Dermis microvascular lymphatic vessel endothelial cell (primary cell): ENCODE results near the gene CYFIP1. TPM values are rescaled to one million over a fixed set of nuclear protein-coding genes. Genes with fewer than 3 reads are reported as not detected.

Experiments used
- DNase-seq, 2 donors: peaks; one replicate each; pipeline versions ENCODE4 v3.0.0 to v3.0.0-alpha.2; 2010; ENCODE audit warnings: low read depth in 2 of 2
- total RNA-seq: library from RNA; depleted of rRNA; stranded (reverse); fragments of >200 nt; gene quantifications from 2 replicates; pipeline ENCODE4 v1.2.1, GENCODE V29; 2014

CYFIP1 gene
- total RNA-seq, 1 donor from 2014 or later: 78.9 TPM

DNA sequence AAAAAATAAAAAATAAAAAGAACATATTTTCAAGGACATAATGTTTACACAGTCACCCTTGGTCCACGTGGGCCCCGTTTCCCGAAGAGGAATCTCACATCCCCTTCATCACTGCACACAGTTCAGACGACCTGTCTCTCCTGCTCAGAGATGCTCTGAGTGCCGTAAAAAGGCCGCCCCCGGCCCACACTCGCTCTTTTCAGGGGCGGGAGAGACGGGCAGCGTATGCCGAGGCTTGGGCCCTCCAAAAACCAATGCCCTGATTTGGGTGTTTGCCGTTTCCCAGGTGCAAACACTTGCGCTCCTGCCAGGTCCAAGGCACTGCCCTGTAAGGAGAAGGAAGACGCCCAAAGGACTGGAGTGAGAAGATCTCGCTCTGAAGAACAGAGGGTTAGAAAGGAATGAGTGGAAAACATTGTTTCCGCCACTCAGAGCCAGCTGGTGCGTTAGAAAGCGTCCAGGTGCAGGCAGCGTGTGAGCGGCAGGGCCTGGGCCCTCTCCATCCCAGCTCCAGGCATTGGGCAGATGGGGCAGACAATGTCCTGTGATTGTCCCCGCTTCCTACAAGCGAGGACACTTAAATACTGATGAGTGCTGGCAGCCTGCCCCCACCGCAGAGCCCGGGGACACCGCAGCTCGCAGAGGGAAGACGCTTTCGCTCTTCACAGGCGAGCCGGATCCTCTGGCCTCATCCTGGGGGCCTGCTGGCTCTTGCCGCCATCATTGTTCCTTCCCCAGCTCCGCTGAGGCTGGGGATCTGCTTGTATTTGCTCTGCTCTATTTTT, 88.5 kb downstream of the CYFIP1 start:
- no peak for DNase-seq

- DNase-seq: no peak
These were observed 89.9 kb downstream of the CYFIP1 start for GRCh38 chr15:22890296-22890695.

- no peak for DNase-seq
These were observed 90.9 kb downstream of the CYFIP1 start for GRCh38 chr15:22889146-22889818.

DNA sequence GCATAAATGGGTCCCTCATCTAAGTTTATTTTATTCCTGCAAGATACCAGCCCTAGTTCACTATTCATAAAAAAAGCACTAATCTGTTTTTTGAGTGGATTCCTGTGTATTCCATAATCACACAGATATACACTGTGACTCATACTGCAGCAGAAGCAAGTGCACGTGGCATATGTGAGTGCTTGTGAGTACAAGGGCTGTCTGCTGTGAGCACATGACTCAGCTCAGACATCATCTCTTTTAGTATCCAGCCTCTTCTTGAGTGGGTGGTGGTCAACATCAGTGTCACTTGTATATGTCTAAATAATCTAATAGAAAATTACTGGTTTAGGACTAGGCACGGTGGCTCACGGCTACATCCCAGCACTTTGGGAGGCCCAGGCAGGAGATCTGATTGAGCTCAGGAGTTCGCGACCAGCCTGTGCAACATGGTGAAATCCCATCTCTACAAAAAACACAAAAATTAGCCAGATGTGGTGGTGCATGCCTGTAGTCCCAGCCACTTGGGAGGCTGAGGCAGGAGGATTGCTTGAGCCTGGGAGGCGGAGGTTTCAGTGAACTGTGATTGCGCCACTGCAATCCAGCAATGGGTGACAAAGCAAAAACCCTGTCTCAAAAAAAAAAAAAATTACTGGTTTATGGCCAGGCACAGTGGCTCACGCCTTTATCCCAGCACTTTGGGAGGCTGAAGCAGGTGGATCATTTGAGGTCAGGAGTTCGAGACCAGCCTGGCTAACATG, 91.9 kb downstream of the CYFIP1 start:
- peak in 1 of 2 donors; percentile 88 for DNase-seq

DNA sequence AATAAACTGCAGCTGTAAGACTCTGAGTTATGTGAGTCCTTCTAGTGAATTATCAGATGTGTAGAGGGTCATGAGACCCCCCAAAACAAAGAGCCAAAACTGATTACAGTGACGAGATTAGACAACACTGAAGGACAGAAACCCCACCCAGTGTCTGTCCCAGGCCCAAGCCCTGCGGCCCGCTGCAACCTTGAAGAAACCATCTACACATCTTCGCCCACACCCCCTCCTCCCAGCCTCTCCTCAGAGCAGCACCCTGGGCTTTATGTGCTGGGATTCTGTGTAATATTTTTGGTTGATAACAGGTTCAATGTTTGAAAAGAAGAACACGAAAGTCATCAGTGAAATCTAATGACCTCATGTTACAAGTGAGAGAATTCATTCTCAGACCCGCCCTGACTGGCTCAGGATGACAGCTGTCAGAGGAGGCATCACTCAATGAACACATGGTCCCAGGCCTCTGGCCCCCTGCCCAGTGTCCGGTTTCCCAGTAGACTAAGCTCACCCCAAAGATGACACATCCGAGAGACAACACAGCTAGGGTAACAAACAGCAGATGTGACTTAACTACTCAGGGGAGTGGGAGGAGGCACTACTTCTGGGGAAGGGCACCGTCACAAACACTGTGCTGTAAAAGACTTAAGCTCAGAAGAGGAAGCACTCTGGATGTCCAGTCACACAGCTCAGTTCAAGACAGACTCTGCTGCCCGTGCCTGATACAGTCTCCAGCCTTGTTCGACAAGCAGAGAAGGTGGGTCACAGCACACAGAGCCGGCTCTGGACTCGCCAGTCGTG, 92.8 kb downstream of the CYFIP1 start:
- peak in 1 of 2 donors; percentile 85 for DNase-seq

DNA sequence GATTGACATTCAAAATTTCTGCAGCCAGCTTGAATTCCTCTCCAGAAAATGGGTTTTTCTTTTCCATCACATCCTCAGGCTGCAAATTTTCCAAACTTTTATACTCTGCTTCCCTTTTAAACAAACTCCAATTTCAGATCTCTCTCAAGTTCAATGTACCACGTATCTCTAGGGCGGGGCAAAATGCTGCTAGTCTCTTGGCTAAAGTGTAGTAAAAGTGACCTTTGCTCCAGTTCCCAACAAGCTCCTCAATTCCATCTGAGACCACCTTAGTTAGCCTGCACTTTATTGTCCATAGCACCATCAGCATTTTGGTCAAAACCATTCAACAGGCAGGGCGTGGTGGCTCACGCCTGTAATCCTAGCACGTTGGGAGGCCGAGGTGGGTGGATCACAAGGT, 95.0 kb downstream of the CYFIP1 start:
- DNase-seq: no peak

DNA sequence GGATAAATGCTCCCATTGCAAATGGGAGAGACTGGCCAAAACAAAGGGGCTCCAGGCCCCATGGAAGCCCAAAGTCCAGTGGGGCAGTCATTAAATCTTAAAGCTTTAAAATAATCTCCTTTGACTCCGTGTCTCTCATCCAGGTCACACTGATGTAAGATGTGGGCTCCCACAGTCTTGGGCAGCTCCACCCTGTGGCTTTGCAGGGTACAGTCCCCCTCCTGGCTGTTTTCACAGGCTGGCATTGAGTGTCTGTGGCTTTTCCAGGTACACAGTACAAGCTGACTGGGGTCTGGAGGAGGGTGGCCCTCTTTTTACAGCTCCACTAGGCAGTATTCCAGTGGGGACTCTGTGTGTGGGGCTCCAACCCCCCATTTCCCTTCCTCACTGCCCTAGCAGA, 95.8 kb downstream of the CYFIP1 start:
- DNase-seq: no peak

GRCh38 chr15:22883196-22883595, 97.0 kb downstream of the CYFIP1 start:
- DNase-seq: no peak

GRCh38 chr15:22881739-22882440, 98.3 kb downstream of the CYFIP1 start:
- DNase-seq: no peak

GRCh38 chr15:22880981-22881738, 99.0 kb downstream of the CYFIP1 start:
- DNase-seq: no peak

DNA sequence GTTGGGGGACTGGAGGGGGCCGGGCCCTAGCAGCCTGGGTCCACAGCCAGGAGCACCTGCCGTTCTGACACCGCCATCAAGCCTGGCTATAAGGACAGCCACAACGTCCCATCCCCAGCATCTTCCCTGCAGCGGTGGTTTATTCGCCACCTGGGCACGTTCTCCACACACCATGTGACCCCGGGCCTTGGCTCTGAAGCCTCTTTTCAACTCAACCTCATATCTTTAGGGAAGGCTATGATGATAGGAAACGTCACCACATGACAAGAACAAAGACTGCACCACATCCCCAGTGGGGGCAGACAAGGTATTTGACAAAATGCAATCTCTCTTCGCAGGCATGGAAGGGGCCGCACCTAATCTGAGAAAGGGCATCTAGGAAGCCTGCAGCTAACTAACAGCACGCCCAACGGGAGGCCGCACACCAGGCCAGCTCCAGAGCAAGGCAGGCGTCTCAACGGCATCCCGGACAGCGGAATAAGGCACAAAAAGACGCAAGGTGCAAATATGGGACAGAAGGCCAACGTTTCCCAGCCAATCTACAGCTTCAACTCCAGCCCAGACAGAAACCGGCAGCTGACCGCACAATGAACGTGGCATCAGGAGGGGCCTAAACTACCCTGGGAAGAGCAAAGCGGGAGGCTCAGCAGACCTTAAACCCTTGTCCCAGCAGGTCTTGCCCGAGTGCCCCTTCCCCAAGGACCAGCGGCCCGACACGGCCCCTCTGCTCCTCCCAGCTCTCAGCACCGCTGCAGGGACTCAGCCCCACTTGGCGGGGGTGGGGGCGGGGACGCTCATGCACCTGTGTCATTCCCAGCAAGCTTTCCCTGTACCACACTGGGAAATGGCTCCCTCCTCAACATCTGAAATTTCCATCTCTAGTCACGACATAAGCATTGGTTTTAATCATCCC, 99.8 kb downstream of the CYFIP1 start:
- DNase-seq: no peak

GRCh38 chr15:22878103-22878502, 102.1 kb downstream of the CYFIP1 start:
- no peak for DNase-seq

DNA sequence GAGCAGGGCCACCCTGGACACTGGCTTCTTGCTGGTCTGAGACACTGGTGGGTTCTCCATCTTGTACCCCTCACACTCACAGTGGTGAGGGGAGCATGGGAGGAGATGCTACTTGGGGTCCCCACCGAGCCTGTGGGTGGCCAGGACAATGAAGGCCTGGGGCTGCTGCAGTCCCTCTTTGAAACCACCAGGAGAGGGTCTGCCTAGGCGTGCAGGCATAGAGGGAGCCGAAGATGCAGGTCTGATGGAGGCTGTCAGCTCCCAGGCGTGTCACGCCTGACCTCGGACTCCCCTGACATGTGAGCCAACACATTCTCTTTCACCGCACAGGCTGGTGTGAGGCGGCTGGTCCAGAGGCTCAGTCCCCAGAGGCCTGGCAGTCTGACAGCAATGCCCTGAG, 102.6 kb downstream of the CYFIP1 start:
- no peak for DNase-seq

DNA sequence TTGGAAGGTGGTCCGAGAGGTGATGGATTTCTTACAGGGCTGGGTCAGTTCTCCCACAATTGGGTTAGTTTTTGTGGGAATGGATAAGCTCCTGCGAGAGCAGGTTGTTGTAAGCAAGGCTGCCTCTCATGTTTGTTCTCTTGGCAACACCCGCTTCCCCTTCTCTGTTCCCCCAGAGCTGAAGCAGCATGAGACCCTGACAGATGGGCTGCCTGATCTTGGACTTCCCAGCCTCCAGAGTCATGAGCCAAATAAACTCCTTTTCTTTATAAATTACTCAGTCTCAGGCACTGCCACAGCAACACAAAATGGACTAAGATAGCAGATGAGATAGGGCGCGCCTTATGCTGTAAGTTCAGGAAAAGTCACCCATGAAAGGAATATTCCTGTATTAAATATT, 103.1 kb downstream of the CYFIP1 start:
- DNase-seq: no peak

DNA sequence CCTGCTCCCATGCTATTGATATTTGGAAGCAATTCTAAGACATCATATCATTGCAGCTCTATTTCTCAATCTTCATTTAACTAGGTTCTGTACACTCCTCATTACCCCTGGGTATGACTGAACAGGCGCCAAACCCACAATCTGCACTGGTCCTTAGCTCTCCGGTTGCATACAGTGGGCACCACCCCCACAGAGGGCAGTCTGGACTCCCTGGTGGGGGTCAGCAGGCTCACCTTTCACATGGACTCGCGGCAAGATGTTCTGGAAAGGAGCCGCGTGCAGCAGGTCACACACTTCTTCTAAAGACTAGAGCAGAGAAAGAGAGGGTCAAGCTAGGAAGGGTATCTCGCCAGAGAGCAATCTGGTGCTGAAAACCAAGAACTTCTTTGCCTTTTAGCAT, 105.2 kb downstream of the CYFIP1 start:
- DNase-seq: no peak

GRCh38 chr15:22874256-22874655, 105.9 kb downstream of the CYFIP1 start:
- no peak for DNase-seq

GRCh38 chr15:22873841-22874240, 106.3 kb downstream of the CYFIP1 start:
- no peak for DNase-seq

DNA sequence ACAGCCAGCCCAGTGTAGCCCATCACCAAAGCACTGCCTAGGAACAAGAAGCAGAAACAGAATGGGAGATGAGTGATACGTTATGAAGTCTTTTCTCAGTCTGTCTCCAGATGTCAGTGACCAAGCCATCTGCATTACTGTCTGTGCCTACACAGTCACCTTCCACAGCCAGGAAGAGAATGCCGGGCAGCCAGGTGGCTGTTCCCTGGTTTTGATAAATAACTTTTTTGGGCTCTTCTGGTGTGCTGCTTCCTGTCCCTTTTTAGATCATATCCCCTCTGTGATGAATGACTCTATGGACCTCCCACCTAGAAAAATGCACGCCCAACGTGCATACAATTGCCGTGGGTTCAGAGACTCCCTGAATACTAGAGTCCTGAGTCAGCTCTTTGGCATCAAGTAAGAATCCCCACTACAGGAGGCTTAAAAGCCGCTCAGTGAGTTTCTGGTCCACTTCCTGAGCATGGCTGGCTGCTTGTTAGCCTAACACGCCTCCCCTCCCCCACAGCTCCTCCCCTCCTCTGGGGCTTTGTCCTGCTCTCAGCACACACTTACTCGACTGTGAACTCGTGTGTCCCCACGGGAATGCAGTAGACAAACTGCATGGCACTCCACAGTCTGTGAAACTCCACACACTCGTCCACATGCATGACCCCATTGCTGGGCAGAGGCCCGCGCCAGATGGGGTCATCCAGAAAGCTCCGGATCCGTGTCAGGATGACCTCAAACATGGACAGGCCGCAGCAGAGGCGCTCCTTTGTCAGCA, 107.0 kb downstream of the CYFIP1 start:
- no peak for DNase-seq
